GM19035 (cell line): ENCODE data around the gene TSKU.

ENCODE experiments used
- ATAC-seq: cut with Tn5 transposase; IDR thresholded peaks from one replicate; pipeline ENCODE4 v1.9.1; 2021; ENCODE audit not compliant: unreplicated experiment

Gene TSKU

DNA sequence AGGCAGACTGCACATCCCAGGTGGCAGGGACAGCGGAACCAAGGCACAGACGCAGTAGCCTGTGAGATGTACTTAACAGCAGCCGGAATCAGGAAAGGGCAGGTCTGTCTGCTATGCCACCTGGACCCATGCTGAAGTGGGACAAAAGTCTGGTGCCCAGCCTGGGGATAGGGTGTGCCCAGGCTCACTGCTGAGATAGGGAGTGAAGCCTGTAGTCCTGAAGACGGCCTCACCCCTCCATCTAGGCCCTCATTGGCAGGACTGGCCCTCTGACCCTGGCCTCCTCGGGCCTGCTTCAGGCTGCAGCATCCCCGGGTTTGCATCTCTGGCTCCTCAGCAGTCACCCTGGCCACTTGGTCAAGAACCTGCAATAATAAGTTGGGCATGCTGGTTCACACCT lies 32.4 kb upstream of the TSKU start:
- no peak for ATAC-seq

DNA sequence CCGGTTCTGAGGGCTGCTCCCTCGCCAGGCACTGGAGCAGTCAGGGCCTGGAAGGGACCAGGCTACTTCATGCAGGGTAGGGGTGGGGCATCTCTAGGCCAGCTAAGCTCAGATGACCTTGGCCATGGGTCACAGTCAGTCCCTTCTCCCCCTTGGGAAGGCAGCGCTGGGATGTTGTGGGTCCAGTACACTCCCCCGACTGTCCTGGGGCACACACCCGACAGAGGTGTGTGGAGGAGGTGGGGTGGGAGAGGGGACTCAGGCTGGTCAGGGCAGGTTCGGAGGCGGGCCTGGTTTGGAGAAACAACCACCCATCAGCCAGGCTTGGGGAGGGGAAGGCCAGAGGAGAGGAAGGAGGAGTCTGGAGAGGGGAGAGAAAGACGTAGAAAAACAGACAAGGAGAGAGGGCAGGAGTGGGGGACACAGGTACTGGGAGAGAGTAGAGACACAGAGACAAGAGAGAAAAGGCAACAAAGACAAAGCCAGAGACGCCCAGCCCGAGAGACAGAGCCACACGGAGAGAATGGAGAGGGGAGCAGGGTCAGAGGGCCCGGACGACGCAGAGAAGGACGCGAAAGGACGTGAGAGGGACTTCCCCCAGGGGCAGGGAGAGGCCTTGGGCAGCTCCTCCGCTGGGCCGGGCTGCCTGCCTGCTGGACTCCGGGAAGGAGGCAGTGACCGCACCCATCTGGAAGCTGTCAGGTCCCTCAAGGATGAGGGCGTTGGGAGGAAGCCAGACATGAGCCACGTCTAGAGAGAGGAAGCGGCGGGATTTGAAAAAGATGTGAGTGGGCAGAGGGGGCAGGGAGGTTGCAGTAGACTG lies 30.6 kb upstream of the TSKU start:
- ATAC-seq: no peak

DNA sequence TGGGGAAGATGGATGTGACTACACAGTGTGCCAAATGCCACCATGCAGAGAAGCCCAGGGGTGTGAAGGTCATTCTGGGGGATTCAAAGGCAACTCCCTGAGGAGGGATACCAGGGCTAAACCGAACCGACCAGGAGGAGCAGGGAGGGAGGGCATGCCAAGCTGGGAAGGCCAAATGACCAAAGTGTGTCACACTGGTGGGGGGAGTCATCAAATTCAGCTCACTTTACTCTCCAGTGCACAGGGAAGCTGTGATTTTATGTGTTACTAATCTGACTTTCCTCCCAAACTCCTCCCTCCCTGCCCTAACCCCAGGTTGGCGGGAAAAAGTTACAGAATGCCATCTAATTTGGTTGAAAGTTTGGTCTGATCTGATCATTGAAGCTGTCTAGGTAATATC lies 29.7 kb upstream of the TSKU start:
- ATAC-seq: no peak

- no peak for ATAC-seq
Measured at GRCh38 chr11:76753950-76754349, 29.2 kb upstream of the TSKU start.

DNA sequence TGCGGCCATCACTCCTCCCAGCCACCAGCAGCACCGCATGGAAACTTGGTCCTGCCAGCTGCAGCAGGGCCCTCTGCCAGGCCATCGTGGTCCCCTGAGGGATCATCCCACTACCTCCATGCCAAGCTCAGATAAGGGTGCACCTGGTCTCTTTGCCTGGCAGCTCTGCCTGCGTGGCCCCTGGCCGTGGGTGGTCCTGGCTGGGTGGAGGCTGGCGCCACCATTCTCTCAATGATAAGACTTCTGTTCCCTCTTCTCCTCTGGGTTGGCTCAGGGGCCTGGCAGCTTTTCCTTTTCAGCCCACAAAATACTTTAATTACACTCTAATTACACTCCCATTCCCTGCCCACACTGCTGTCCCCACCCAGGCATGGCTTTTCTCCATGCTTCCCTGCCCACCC lies 26.8 kb upstream of the TSKU start:
- ATAC-seq: no peak

DNA sequence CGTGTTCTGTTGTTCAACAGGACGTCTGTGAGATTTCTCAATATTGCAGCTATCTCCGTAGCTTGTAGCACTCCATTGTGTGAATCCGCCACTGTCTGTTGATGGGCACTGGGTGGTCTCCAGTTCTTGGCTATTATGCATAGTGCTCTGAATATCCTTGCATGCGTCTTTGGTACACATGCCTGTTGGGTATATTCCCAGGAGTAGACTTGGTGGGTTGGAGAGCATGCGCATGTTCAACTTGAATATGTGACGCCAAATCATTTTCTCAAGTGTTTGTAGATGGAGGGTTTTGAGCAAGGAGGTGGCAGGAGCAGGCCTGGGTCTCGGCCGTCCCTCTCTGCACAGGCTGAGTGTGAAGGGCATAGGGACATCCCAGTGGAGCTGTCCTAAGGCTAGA lies 24.8 kb upstream of the TSKU start:
- no peak for ATAC-seq

DNA sequence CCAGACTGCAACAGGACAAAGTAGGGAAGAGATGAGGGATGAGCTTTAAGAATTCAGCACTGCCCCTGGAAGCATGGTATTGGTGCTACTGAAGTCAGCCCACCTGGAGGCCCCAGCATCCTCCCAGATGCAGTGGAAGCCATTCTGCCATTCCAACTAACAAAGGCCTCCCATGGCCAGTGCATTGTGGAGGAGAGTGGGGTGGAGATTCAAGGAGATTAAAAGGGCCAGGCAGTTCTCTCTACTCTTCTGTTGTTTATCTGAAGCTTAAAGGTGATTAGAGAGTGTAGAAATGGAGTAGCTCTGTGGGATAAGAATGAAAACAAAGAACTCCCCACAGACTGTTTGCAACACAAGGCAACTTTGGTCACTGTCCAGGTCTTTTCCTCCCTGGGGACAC lies 24.1 kb upstream of the TSKU start:
- no peak for ATAC-seq

- no peak for ATAC-seq
Measured at GRCh38 chr11:76759517-76759916, 23.6 kb upstream of the TSKU start.

GRCh38 chr11:76760236-76760635 lies 22.9 kb upstream of the TSKU start:
- no peak for ATAC-seq

- ATAC-seq: no peak
Measured at GRCh38 chr11:76761718-76762355, 21.3 kb upstream of the TSKU start.

GRCh38 chr11:76762356-76762752 lies 20.8 kb upstream of the TSKU start:
- no peak for ATAC-seq

- ATAC-seq: no peak
Measured at GRCh38 chr11:76762867-76763572, 20.1 kb upstream of the TSKU start.

GRCh38 chr11:76763573-76764346 lies 19.4 kb upstream of the TSKU start:
- no peak for ATAC-seq

DNA sequence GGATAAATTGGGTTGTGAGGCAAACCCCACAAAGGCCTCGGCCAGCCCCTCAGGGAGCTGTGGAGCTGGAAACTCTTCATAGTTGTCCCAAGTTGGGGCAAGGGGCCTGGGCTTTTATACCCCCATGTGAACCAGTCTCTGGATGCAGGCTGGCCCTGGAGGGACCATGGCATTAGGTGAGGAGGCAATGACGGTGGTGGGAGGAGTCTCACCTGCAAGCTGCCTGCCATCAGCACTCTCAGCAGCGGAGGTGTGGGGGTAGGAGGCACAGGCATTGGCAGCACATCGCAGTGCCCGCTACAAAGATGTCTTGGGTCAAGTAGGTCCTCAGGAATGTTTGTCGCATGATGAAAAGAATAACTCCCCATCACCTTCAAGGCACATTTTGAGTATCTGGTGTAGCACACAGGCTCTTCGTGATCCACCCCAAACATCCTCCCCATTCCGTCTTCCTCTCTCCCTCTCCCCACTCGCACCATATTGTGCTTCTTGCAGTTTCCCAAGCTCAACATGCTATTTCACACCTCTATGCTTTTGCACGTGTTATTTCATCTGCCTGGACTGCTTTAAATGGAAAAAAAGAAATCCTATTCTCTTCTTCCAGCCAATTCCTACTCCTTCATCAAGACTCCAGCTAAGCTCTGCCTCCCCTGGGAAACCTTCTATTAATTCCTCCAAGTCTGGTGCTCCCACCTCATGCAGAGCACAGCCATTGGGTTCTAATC lies 18.1 kb upstream of the TSKU start:
- no peak for ATAC-seq

DNA sequence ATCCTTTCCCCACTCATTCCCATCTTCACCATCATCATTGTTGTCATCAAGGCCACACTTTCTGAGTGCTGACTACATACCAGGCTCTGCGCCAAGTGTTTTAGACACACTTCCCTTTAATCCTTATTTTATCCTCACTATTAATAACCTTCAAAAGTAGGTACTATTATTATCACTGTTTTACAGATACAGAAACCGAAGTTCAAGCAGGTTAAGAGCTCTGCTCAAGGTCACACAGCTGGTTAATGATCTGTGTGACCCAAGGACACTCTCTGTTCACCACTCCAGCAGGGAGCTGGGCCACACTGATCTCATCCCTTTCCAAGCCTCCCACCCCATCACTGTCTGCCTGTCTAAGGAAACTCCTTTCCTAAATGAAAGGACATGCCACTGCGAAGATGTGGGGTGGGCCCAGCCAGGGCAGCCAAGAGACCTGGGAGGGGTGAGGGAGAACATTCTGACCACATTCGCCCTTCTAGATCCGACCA lies 17.2 kb upstream of the TSKU start:
- no peak for ATAC-seq

DNA sequence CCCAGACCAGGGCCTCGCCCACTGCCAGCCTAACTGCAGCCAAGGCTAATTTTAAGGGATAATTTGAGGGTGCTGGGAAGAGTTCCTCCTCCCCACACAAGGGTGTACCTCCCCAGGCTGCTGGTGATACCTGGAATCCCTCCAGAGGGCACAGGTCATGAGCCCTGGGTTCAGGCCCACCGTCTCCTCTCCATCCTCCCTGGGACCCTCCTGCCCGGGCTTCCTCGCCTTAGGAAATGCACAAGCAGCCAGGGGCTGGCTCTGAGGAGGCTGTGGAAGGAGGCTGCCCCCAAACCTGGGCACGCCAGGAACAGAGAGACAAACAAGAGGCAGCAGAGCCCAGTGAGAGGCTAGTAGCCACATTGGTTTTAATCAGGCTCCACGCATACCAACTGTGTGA lies 16.6 kb upstream of the TSKU start:
- ATAC-seq: no peak

- ATAC-seq: no peak
Measured at GRCh38 chr11:76767659-76768058, 15.5 kb upstream of the TSKU start.

GRCh38 chr11:76768088-76768908 lies 14.9 kb upstream of the TSKU start:
- no peak for ATAC-seq

DNA sequence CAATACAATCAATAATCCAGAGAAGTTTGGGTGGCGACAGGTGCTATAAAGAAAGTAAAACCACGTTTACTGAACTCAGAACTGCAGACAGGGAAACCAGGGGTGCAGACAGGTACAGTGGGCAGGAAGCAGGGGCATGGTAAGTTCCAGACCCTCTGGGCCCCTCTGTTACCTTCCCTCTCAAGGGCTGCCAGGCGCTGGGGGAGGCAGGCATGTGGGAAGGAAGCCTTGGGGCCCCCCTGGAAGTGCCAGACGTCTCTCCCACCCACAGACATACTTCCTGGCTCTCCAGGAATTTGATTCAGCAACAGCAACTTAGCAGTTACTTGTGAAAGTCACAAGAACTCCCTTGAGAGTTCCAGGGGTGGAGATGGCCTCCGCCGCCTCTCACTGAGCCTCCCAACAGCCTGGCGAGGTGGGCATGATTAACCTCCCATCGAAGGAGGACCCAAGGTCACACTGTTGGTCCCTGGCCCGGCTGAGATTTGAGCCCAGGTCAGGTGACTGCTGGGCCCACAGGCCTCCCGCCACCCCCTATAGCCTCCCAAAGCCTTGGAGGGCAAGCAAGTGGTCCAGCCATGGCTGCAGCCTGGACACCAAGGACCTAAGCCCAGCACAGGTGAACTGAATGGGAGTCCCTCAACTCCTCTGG lies 14.1 kb upstream of the TSKU start:
- ATAC-seq: no peak
